B cell (primary cell): ENCODE measurements around the gene CFAP54. TPM values are rescaled to one million over a fixed set of nuclear protein-coding genes. Genes with fewer than 3 reads are reported as not detected.

ENCODE experiments used
- ATAC-seq: fragments of 200-7000 bp; cut with Tn5 transposase; one replicate; pipeline ENCODE4 v1.10.0; 2021; ENCODE audit warnings: low read depth, mild to moderate bottlenecking, moderate number of reproducible peaks, moderate library complexity
- CTCF ChIA-PET: fragments of 350-600 bp; sonication (Branson Sonifier 250); formaldehyde crosslinking; loops from one replicate; lab custom pipeline; 2021; ENCODE audit warnings: antibody characterized with exemption, inconsistent platforms; lab: Charles Lee
- POLR2A ChIA-PET: fragments of 350-600 bp; sonication (Branson Sonifier 250); formaldehyde crosslinking; loops from one replicate; lab custom pipeline; 2021; ENCODE audit warnings: antibody characterized with exemption; lab: Charles Lee
- DNase-seq: peaks from one replicate; pipeline ENCODE4 v3.0.0; 2013
- H2AFZ ChIP-seq: 2 replicates; pipeline ENCODE4 v1.6.1; 2012; ENCODE audit warnings: mild to moderate bottlenecking, low read depth, low read length; ENCODE audit not compliant: insufficient read depth, poor library complexity, severe bottlenecking
- H3K27ac ChIP-seq, 2 donors: 1 replicate in 1 of 2; 2 replicates in 1 of 2; pipeline ENCODE4 v1.5.1; 2012 to 2013; ENCODE audit warnings: low read length in 2 of 2, mild to moderate bottlenecking in 2 of 2, moderate library complexity in 1 of 2
- H3K27me3 ChIP-seq, 4 experiments: fragments of 200-600 bp in 1 of 4; sonication (generic) in 1 of 4; replicated peaks in 1 of 4; 1 replicate in 2 of 4; 2 replicates in 2 of 4; pipeline versions ENCODE4 v1.6.1 to v1.7.0; 2013 to 2016; ENCODE audit warnings: low read length in 3 of 4, mild to moderate bottlenecking in 2 of 4, mixed read lengths in 1 of 4, moderate library complexity in 1 of 4; ENCODE audit not compliant: insufficient read depth in 4 of 4, control insufficient read depth in 3 of 4; ENCODE audit errors: control extremely low read depth in 1 of 4
- H3K36me3 ChIP-seq, 2 experiments: replicated peaks in 1 of 2; 1 replicate in 1 of 2; 2 replicates in 1 of 2; pipeline versions ENCODE4 v1.6.1 to v1.7.1; 2013; ENCODE audit warnings: low read length in 1 of 2; ENCODE audit not compliant: insufficient read depth in 2 of 2, control insufficient read depth in 1 of 2; ENCODE audit errors: control extremely low read depth in 1 of 2, extremely low read depth in 1 of 2
- H3K4me1 ChIP-seq, 2 donors: fragments of 200-600 bp in 1 of 2; sonication (generic) in 1 of 2; 1 replicate in 1 of 2; 2 replicates in 1 of 2; pipeline versions ENCODE4 v1.5.1 to v1.6.1; 2013 to 2017; ENCODE audit warnings: low read length in 2 of 2; ENCODE audit not compliant: control insufficient read depth in 2 of 2, insufficient read depth in 2 of 2
- H3K4me2 ChIP-seq: replicated peaks from 2 replicates; pipeline ENCODE3; 2012; ENCODE audit warnings: mild to moderate bottlenecking, low read depth, low read length; ENCODE audit not compliant: poor library complexity, severe bottlenecking
- H3K4me3 ChIP-seq, 5 experiments: fragments of 200-600 bp in 1 of 5; sonication (generic) in 1 of 5; 1 replicate in 3 of 5; 2 replicates in 2 of 5; pipeline versions ENCODE4 v1.5.1 to v1.7.0; 2011 to 2016; ENCODE audit warnings: low read length in 4 of 5, mild to moderate bottlenecking in 4 of 5, low read depth in 2 of 5, control low read depth in 1 of 5, moderate library complexity in 1 of 5; ENCODE audit not compliant: insufficient read depth in 1 of 5; ENCODE audit errors: control extremely low read depth in 1 of 5, extremely low read depth in 1 of 5
- H3K79me2 ChIP-seq: fragments of 200-600 bp; sonication (generic); one replicate; pipeline ENCODE4 v1.6.0; 2016; ENCODE audit warnings: low read length; ENCODE audit not compliant: control insufficient read depth, insufficient read depth
- H3K9ac ChIP-seq: fragments of 200-600 bp; sonication (generic); 2 replicates; pipeline ENCODE4 v1.6.1; 2017; ENCODE audit warnings: mild to moderate bottlenecking, low read length, moderate library complexity
- H3K9me3 ChIP-seq, 3 donors: one replicate each; pipeline versions ENCODE4 v1.6.1 to v1.7.1; 2013; ENCODE audit warnings: low read length in 2 of 3; ENCODE audit not compliant: control insufficient read depth in 2 of 3, insufficient read depth in 1 of 3; ENCODE audit errors: control extremely low read depth in 1 of 3
- H4K20me1 ChIP-seq: 2 replicates; pipeline ENCODE4 v1.6.0; 2012; ENCODE audit warnings: mild to moderate bottlenecking, low read length; ENCODE audit not compliant: insufficient read depth, control insufficient read depth, poor library complexity, severe bottlenecking
- H3K27ac Mint-ChIP-seq: one replicate; pipeline ENCODE4 v1.8.0; 2021; ENCODE audit warnings: mixed read lengths
- H3K27me3 Mint-ChIP-seq: one replicate; pipeline ENCODE4 v1.8.0; 2021; ENCODE audit warnings: mixed read lengths
- H3K4me1 Mint-ChIP-seq: one replicate; pipeline ENCODE4 v1.8.0; 2021; ENCODE audit warnings: mixed read lengths
- H3K4me3 Mint-ChIP-seq: one replicate; pipeline ENCODE4 v1.8.0; 2021; ENCODE audit warnings: mixed read lengths
- H3K9me3 Mint-ChIP-seq: one replicate; pipeline ENCODE4 v1.8.0; 2022; ENCODE audit warnings: mixed read lengths; ENCODE audit not compliant: insufficient read depth
- CTCF ChIP-seq: fragments of 200-600 bp; IDR thresholded peaks from one replicate; pipeline ENCODE4 v1.8.0; 2022; ENCODE audit warnings: antibody characterized with exemption, mild to moderate bottlenecking
- EZH2 ChIP-seq: IDR thresholded peaks from 2 replicates; pipeline ENCODE4 v1.6.1; 2012; ENCODE audit warnings: borderline replicate concordance, low read depth, mild to moderate bottlenecking, moderate library complexity, low read length; ENCODE audit not compliant: insufficient read depth, poor library complexity, severe bottlenecking
- WGBS: methylation state at CpG from one replicate; pipeline ENCODE4 v1.1.5; 2013; ENCODE audit warnings: missing lambda C conversion rate; ENCODE audit not compliant: insufficient coverage; 5-methylcytosine and 5-hydroxymethylcytosine counted together
- intact Hi-C: fragments of 100-400 bp; cut with micrococcal nuclease; formaldehyde crosslinking; loops from one replicate; pipeline ENCODE4 v1.10.0; 2022
- polyA plus RNA-seq: library from polyadenylated mRNA; depleted of rRNA; stranded (reverse); fragments of >200 nt; gene quantifications from 2 replicates; pipeline ENCODE4 v1.2.3, GENCODE V29; 2012
- total RNA-seq, 2 donors: library from RNA; stranded (reverse); fragments of 120-200 nt in 1 of 2; gene quantifications; 1 replicate in 1 of 2; 2 replicates in 1 of 2; pipeline versions ENCODE4 v1.2.3 to v1.2.4, GENCODE V29; 2013 to 2022

The CFAP54 gene
- total and polyA plus RNA-seq, 2 donors (not counting 1 experiment from before 2014, with no cell fraction given), result 0.12 to 0.76 TPM

DNA sequence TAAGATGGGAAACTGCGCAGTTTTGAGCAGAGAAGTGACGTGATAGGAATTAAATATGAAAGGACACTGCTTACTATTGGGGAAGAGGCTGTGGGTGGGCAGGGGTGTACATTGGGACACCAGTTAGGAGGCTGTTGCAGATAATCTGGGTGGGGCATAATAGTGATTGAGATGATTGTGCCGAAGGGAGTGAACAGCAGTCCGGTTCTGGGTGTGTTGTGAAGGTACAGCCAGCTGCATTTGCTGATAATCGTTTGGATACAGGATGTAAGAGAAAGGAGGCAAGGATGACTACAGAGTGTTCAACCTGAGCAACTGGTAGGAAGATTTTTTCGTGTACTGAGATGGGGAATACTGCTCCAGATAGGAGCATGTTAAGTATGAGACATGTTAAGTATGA lies 212.5 kb downstream of the CFAP54 start:
- H3K4me3 ChIP-seq, result no peak overlapping the region
- POLR2A ChIA-PET, result no interaction called here
- ATAC-seq (no peak), DNase-seq (no peak)
- H3K36me3 ChIP-seq, result no peaks in the 10 kb centered on the region
- Mint-ChIP-seq H3K9me3 (no peaks in the 10 kb centered on the region), H3K4me3 (no peak overlapping the region), H3K27ac (no peak overlapping the region), H3K4me1 (peaks cover 1% of the 10 kb centered on the region), H3K27me3 (peaks cover 22% of the 10 kb centered on the region)
- H3K4me2 ChIP-seq, result no peak overlapping the region
- TF ChIP-seq EZH2 (no peak), CTCF (no peak)
- CTCF ChIA-PET, result no interaction called here
- no peaks in the 10 kb centered on the region for H3K4me1 ChIP-seq
- no peaks in the 10 kb centered on the region for H4K20me1 ChIP-seq
- no peaks in the 10 kb centered on the region for H3K9me3 ChIP-seq
- no peaks in the 10 kb centered on the region for H3K27me3 ChIP-seq
- H3K79me2 ChIP-seq, result no peaks in the 10 kb centered on the region
- intact Hi-C loops, result no loop called here
- 86% methylated on average over 6 of the region's 6 CpGs for WGBS
- H2AFZ ChIP-seq, result no peak overlapping the region
- H3K9ac ChIP-seq, result no peak overlapping the region
- H3K27ac ChIP-seq, result no peak overlapping the region

GRCh38 chr12:96710127-96710745 lies 220.9 kb downstream of the CFAP54 start:
- H4K20me1 ChIP-seq, result no peaks in the 10 kb centered on the region
- TF ChIP-seq CTCF, result no peak
- TF ChIP-seq EZH2, result no peak
- no peak overlapping the region for H3K27ac ChIP-seq
- WGBS, result 78% methylated on average over 2 of the region's 2 CpGs
- no peaks in the 10 kb centered on the region for H3K4me1 Mint-ChIP-seq
- CTCF ChIA-PET, result no interaction called here
- intact Hi-C loops, result no loop called here
- no peaks in the 10 kb centered on the region for H3K4me1 ChIP-seq
- H3K9me3 Mint-ChIP-seq, result no peaks in the 10 kb centered on the region
- H2AFZ ChIP-seq, result no peak overlapping the region
- H3K79me2 ChIP-seq, result no peaks in the 10 kb centered on the region
- DNase-seq (no peak), ATAC-seq (no peak)
- H3K4me3 ChIP-seq, result no peak overlapping the region
- no peaks in the 10 kb centered on the region for H3K27me3 Mint-ChIP-seq
- H3K36me3 ChIP-seq, result no peaks in the 10 kb centered on the region
- POLR2A ChIA-PET, result no interaction called here
- peaks cover 0 to 3% (median 0%) of the 10 kb centered on the region in 4 experiments for H3K27me3 ChIP-seq
- H3K27ac Mint-ChIP-seq, result no peak overlapping the region
- no peak overlapping the region for H3K9ac ChIP-seq
- H3K4me2 ChIP-seq, result no peak overlapping the region
- no peak overlapping the region for H3K4me3 Mint-ChIP-seq
- H3K9me3 ChIP-seq, result no peaks in the 10 kb centered on the region
